HG03025 (cell line): Measurements from ENCODE around the gene COL13A1.

Experiments used
- ATAC-seq: cut with Tn5 transposase; IDR thresholded peaks from one replicate; pipeline ENCODE4 v1.9.1; 2021; ENCODE audit warnings: mild to moderate bottlenecking, moderate library complexity; ENCODE audit not compliant: unreplicated experiment, low FRiP score

Gene COL13A1

DNA sequence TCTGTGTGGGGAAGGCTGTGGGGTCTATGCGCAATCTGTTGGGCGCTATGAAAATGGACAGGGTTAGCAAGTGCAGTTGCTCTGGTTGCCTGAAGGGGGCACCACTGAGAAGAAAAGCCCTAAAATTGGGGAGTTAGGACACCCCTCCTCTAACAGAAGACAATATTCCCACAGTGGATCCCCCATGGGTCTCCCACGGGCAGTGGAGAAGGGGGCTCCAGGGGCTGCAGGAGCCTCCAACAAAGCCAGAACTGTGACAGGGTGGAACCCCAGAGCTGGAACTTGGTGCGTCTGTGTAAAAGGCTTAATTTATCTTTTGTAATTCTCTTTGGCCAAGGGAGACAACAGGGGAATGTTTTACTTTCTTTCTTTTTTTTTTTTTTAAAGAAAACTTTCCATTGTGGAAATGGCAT lies 12.5 kb upstream of the COL13A1 start:
- no peak for ATAC-seq

DNA sequence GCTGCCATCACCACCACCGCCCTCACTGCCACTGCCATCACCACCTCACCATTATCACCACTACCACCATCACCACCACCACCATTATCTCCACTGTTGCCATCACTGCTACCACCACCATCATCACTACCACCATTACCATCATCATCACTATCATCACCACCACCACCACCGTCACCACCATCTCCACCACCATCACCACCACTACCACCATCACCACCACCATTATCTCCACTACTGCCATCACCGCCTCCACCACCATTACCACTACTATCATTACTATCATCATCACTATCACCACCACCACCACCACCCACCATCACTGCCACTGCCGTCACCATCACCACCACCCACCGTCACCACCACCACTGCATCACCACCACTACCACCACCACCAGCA lies 9.9 kb upstream of the COL13A1 start:
- no peak for ATAC-seq

DNA sequence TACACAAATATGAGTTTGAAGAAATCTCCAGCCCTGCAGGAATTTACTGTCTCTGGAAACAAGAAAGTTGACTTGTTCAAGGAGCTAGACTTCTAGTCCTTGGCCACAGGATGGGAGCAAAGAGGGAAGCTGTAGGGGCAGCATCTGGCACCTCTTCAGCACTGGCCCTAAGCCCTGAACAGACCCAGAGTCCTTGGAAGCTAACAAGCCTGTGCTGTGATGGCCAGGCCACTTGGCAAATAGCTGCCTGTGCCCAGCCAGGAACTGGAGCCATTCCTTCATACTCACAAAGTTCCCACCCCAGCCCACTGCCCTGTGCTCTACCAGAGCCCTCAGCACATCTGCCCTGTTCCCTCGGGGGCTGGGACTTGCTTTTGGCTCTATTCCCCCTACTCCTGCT lies 9.4 kb upstream of the COL13A1 start:
- no peak for ATAC-seq

DNA sequence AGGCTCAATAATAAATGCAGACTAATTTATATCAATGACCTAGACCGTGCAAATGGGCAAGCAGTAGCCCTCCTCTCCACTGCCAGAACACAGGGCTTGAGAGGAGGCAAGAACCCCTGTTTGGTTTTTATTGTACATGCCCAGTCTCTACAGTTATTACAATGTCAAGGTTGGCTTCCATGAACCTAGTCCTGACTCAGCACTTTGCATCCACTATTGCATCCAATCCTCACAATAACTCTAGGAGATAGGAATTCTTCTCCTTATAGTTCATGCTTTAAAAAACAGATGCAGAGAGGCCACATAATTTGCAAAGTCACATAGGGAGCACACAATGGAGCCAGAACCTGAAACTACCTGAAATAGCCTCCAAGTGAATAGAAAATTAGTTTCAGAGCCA lies 7.0 kb upstream of the COL13A1 start:
- no peak for ATAC-seq

DNA sequence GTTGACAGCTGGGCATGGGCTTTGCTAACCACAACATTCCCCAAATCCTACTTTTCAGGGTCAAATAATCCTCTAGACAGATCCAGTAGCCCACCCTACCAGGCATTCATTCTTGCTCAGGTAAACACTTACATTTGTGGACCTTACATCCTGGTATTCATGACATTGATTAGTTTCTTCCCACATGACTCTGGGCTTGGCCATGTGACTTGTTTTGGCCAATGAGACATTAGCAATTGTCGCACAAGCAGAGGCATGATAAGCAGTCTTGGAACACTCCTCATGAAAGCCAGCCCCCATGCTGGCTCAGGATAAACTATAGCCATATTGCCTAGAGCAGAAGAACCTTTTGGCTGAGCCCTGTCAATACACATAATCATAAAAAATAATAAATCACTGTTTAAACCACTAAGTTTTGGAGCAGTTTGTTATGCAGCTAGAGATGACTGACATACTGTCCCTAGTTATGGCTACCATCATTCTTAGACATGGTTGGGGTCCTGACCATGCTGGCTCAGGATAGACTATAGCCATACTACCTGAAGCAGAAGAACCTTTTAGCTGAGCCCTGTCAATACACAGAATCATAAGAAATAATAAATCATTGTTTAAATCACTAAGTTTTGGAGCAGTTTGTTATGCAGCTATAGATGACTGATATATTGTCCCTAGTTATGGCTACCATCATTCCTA lies 6.3 kb upstream of the COL13A1 start:
- no peak for ATAC-seq

DNA sequence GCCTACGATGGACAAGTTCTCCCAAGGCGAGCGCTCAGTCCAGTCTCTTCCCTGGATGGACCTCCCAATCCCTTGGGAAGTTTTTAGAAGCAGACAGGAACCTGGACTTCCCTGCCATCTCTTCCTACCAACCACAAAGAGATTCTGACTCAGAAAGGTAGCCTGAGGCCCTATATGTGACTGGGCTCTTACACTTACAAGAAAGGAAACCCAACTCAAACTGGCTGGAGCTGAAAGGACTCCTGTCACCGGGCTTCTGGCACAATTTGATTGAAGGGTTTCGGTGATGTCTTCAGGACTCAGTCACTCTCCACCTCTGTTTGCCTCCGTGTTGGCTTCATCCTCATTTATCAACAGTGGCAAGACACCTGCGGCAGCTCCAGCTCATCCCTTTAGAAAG lies 3.7 kb upstream of the COL13A1 start:
- no peak for ATAC-seq

DNA sequence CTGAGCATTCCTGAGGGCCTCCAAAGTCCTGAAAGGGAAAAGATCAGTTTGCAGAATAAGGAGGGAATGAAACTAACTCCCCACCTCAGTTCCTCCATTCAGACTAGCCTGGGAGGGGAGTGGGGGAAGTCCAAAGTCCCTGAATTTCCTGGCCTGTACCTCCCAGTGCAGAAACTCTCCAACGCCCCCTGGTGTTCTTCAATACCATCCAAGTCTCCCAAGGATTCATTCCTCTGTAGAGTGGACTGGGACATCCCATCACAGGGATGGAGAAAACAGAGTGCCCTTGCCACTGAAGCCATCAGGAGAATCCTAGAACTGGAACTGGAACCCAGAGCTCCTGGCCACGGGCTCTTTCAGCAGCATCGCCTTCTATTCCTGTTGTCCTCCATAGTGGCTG lies 1.6 kb upstream of the COL13A1 start:
- ATAC-seq = no peak

DNA sequence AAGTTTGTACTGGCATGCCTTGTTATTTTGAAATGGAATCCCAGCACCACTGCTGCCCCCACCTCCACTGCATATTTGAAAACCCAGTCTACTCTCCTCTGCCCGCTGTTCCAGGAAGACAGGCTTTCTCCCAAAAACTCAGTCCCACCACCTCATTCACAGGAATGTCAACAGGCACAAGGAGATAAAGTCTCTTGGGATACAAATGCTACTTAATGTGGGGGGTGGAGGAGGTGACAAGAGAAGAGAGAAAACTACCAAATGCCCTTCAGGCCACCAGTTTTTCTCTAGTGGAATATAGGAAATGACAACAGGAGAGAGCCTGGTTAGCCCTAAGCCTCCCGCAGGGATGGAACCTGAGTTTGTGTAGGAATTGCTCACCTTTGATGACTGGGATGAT lies 1.0 kb upstream of the COL13A1 start:
- ATAC-seq = no peak

DNA sequence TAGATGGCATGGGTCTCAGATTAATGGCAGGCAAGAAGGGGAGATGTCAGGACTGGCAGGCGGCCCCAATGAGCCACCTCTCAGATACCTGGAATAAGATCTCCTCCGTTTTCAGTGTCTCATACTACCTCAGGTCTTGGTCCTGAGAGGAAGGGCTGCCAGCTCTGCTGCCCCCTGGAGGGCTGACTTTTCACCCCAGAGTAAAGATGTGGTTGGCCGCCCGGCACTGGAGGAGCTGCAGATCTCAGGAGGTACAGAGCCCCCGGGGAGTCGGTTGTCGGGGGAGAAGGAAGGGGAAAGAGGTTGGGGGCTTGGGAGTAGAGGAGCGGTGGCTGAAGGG lies 642 bp upstream of the COL13A1 start:
- ATAC-seq = no peak

DNA sequence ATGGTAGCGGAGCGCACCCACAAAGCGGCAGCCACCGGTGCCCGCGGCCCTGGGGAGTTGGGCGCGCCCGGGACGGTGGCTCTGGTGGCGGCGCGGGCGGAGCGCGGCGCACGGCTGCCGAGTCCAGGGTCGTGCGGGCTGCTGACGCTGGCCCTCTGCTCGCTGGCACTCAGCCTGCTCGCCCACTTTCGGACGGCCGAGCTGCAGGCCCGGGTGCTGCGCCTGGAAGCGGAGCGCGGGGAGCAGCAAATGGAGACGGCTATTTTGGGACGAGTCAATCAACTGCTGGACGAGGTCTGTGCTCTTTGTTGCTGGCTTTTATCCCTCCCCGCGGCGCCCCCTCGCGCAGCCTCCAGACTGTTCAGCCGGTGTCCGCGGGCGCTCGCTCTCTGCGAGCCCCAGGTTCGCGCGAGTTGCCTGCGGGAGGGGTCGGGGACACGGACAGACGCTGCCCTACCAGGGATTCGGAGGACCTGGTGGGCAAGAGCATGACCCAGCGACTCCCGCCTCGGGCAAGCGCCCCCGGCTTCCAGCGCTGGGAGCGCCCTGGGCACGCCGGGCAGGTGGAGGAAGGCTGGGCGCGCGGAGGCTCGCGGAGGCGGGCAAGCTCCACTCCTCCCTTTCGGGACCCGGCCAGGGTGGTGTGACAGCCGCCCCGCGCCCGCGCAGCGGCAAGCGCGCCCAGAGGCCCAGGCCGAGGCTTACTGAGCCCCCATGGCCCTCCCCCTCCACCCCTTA lies 887 bp downstream of the COL13A1 start:
- no peak for ATAC-seq

DNA sequence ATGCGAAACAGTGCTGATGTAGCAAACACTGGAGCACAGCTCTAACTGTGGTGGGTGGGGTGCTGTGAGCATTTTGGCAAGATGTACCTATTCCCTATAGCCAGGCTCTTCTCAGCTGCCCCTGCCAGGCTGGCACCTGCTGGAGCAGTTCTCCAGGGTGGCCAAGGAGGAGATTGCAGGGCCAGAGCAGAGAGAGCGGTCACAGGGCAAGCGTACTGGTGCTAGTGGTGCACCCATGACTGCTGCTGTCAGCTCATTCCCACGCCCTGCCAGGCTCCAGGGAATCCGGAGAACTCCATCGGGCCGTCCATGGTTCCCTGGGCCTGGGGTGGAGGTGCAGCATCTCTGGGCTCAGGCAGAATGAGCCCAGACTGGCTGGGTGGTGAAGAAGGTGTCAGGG lies 2.1 kb downstream of the COL13A1 start:
- ATAC-seq = no peak

DNA sequence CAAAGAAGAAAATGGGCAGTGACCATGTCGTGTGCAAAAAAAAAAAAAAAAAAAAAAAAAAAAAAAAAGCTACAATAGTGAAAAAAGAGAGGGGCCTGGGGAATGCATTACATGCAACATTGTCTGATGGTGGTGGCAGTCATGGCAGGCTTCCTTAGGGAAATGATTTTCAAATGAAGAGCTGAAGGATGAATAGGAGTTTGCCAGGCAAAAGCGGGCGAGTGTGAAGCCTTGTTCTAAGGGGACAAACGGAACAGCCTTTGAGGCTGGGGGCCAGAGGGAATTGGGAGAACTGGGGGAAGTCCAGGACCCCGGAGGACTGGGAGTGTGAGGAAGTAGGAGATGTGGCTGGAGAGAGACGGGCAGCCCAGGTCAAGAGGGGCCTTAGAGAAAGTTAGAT lies 3.1 kb downstream of the COL13A1 start:
- ATAC-seq = no peak

DNA sequence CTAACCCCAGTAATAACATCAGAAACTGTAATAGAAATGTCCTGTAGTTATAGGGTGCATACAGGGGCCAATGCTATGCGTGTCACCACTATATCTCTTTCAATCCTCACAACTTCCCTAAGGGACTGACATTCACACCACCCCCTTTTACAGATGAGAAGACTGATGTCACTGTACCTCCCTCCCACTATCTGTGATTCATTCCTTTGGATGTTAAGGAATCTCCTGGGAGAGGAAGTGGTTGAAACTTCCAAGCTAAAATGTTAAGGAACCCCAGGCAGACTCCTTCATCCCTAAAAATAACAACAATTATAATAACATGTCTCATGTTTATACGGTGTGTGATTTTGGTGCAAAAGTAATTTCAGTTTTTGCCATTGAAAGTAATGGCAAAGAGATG lies 5.4 kb downstream of the COL13A1 start:
- no peak for ATAC-seq

DNA sequence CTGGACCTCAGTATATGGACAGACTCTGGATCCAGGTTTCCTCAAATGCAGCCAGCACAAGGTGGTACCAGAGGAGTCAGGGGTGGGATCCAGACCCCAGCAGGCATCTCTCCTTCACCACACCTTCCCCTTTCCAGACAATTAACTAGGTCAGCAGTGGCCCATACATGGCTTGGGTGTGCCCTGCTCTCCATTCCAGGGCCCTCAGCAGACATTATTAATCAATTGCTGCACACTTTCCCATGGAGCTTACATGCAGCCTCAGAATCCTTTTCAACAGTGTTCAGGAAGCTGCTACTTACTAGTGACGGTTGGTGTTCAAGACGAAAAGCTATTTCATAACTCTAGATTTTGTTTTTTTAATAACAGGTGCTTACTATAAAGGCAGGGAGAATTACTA lies 6.0 kb downstream of the COL13A1 start:
- ATAC-seq = no peak

DNA sequence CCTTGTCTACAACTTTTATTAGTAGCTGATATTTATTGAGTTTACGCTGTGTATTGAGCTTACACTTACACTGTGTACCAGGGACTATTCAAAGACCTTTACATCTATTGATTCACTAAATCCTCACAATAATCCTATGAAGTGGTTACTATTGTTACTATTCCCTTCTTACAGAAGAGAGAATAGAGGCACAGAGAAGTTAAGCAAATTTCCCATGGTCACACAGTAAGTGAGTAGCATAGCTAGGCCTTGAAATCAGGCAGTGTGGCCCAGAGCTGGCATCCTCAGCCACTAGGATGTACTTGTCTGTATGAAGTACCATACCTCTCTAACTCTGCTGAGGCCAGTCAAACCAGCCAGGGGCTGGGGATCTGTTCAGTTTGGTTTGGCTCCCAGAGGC lies 7.6 kb downstream of the COL13A1 start:
- ATAC-seq = no peak

DNA sequence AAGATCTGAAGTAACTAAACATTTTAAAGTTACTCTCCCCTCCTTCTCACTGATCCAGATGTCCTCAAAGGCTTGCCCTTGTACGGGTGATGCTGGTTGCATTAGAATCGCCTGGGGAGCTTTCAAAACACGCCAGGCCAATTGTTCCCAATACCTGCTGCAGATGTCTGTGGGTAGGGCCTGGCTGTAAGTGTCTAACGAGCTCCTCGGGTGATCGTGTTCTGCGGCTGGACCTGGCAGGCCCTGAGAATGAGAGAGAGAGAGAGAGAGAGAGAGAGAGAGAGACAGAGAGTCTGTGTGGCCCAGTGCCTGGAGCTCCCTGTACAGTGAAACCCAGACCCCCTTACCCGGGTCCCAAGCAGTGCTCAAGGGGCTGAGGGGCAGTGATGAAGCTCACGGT lies 8.4 kb downstream of the COL13A1 start:
- no peak for ATAC-seq

DNA sequence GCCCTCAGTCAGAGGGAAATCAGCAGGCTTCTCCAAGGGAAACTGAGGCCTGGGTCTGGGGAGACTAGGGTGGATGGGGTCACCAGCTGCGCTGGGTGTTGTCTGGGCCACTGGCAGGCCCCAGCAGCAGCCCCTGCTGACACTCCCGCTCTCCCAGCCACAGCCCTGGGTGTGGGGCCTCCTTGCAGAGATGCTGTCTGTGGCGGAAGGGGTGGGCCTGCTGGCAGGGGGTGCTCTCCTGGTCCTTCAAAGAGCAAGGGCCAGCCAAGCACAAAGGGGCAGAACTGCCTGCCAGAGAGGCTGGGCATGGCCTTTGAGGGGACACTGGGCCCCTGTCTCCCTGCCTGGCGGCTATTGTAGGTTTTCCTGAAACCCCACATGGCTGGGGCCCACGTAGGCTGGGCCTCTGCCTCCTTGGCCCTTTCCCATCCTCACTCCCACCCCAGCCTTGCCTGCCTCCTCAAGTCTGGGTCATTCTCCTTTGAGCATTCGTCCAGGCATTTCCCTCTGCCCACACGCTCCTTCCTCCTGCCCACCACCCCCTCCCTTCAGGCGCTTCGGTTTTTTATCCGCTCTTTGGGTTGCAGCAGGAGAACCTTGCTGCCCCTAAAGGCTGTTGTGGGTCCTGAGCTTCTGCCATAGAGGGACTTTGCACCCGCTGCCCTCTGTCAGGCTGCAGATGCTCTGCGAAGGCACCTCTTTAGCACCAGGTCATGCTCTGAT lies 9.1 kb downstream of the COL13A1 start:
- ATAC-seq = no peak

DNA sequence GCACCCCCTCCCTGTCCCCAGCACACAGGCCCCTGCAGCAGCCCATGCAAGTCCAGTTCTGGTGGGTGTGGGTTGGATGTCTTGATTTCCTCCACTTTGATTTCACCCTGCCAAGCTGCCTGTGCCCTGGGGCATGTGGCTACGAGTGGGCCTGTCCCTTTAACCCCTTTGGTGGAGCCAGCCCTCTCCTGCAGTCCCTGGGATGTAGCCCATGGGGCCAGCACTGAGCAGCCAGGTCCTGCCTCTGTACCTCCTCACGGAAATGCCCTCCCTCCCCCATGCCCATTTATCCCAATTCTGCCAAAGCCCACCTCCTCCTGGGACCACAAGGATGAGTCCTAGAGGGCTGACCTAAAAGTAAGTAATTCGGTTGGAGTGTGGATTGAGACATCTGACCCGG lies 11.9 kb downstream of the COL13A1 start:
- ATAC-seq = no peak

DNA sequence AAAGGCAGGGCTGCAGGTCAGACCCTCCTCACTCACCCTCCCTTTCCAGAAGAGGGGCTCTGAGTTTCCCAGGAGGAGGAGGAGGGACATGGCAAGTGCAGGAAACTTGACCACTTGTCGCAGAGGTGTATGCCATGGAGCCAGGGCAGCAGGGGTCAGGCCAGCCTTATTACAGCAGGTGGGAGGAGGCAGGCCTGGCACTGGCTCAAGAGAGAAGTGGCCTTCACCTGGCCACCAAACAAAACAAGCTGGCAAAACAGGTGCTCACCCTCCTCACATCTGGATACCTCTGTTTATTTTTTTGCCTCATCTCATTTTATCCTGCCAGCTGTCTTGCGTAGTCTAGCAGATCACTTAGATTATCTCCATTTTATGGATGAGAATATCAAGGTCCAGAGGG lies 12.5 kb downstream of the COL13A1 start:
- no peak for ATAC-seq

DNA sequence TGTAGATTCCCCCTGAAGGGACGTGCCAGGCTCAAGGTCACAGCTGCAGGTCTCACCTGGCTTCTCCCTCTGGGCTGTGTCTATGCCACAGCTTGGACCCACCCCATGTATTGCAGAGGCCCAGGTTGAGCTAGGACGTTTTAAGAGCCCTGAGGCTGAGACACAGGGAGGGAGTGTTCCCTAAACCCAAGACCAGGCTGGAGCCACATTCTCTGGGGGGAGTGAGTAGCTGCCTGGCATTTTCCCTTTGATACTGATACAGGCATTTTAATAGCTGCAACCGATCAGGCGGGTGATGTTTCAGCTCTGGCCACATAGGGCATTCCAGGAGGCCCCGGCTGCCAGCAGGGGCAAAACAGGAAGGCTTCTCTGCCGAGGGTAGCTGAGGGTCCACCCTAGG lies 13.4 kb downstream of the COL13A1 start:
- no peak for ATAC-seq

DNA sequence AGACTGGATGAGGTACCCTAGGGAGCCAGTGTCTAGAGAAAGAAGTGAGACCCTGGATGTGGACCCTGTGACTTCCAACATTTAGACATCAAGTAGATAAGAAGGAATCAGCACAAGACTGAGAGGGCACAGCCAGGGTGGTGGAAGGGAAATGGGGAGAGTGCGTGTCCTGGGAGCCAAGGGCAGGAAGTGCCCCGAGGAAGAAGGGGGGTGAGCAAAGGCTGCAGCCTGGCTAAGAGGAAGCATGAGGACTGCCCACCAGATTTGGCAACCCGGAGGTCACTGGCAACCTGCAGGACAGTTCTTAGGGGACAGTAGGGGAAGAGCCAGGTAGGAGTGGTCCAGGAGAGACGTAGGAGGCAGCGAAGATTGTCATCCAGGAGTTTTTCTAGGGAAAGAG lies 14.8 kb downstream of the COL13A1 start:
- no peak for ATAC-seq

DNA sequence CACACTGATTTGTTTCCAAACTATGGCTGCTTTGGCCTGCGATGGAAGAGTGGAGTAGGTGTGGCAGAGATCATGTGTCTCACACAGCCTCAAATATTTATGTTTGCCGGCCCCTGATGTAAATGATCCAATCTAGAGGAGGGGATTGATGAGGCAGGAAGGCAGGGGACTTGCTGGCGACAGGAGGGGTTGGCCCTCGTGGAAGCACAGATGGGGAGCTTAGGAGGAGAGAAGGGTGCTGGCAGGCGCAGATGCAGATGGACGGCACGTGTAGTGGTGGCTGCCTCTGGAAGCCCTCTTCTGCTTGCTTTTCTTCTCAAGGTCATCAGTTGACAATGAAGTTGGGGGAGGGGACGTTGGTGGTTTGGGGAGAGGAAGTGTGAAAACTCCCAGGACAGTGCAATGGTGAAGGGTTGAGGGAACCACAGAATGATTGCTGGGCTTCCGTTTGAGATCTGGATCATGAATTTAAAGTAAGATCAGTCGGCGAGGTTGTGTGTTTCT lies 15.4 kb downstream of the COL13A1 start:
- no peak for ATAC-seq
